MCF 10A (cell line): ENCODE results near the gene FBN1. TPM values are rescaled to one million over a fixed set of nuclear protein-coding genes. Genes with fewer than 3 reads are reported as not detected.

Source experiments
- BruUV-seq: library from RNA; stranded (reverse); fragments of 400-500 nt; replicated peaks from 2 replicates; lab custom pipeline; 2021; lab: Mats Ljungman, UMichigan
- CTCF ChIA-PET: fragments of 300-600 bp; sonication (Branson Sonifier 250); formaldehyde crosslinking; extraction: SDS; loops from one replicate; lab custom pipeline; 2021; ENCODE audit warnings: antibody characterized with exemption, inconsistent platforms; lab: Yijun Ruan, JAX
- POLR2A ChIA-PET: fragments of 300-600, 350-650 bp; sonication (Branson Sonifier 250); formaldehyde crosslinking; extraction: SDS; loops from one replicate; lab custom pipeline; 2020; ENCODE audit warnings: antibody characterized with exemption, inconsistent platforms; lab: Yijun Ruan, JAX
- DNase-seq: peaks from one replicate; pipeline ENCODE4 v3.0.0-alpha.2; 2018; ENCODE audit not compliant: unreplicated experiment
- H3K27ac Mint-ChIP-seq: one replicate; pipeline ENCODE4 v1.8.0; 2022; ENCODE audit warnings: mild to moderate bottlenecking, low read depth, mixed read lengths; ENCODE audit not compliant: unreplicated experiment
- H3K27me3 Mint-ChIP-seq: one replicate; pipeline ENCODE4 v1.8.0; 2022; ENCODE audit warnings: mixed read lengths; ENCODE audit not compliant: insufficient read depth, unreplicated experiment
- H3K36me3 Mint-ChIP-seq: one replicate; pipeline ENCODE4 v1.8.0; 2022; ENCODE audit warnings: mild to moderate bottlenecking, moderate library complexity, mixed read lengths; ENCODE audit not compliant: insufficient read depth, unreplicated experiment
- H3K4me1 Mint-ChIP-seq: one replicate; pipeline ENCODE4 v1.8.0; 2022; ENCODE audit warnings: mixed read lengths; ENCODE audit not compliant: insufficient read depth, unreplicated experiment
- H3K4me3 Mint-ChIP-seq: one replicate; pipeline ENCODE4 v1.8.0; 2022; ENCODE audit warnings: mild to moderate bottlenecking, moderate library complexity, mixed read lengths; ENCODE audit not compliant: unreplicated experiment
- H3K9me3 Mint-ChIP-seq: one replicate; pipeline ENCODE4 v1.8.0; 2022; ENCODE audit warnings: mixed read lengths; ENCODE audit not compliant: unreplicated experiment
- intact Hi-C: fragments of 100-400 bp; cut with micrococcal nuclease; formaldehyde crosslinking; loops from 2 replicates; pipeline ENCODE4 v1.14.1; 2022
- total RNA-seq: library from RNA; stranded (reverse); gene quantifications from 2 replicates; pipeline ENCODE4 v1.2.3, GENCODE V29; 2022
- TF ChIP-seq, protein P1 (sequence below): fragments of 200-600 bp; IDR thresholded peaks from one replicate; pipeline ENCODE4 v1.8.0; 2022; ENCODE audit warnings: antibody characterized with exemption, mild to moderate bottlenecking; ENCODE audit not compliant: unreplicated experiment

Gene FBN1
- total RNA-seq, 1 experiment from 2014 or later = 14.3 TPM

GRCh38 chr15:48522123-48522522, 123.4 kb downstream of the FBN1 start:
- Mint-ChIP-seq H3K36me3 (peaks cover 4% of the 10 kb centered on the region), H3K27me3 (no peaks in the 10 kb centered on the region), H3K9me3 (no peaks in the 10 kb centered on the region), H3K27ac (no peak overlapping the region), H3K4me3 (no peak overlapping the region), H3K4me1 (no peaks in the 10 kb centered on the region)
- ChIA-PET POLR2A (interaction anchor here (0.6 kb wide), 1 partner anchor 111 kb away, joined by 3 read pairs; no protein-coding TSS in a partner anchor), CTCF (no interaction called here)
- intact Hi-C loops = no loop called here
- TF ChIP-seq, protein P1, sequence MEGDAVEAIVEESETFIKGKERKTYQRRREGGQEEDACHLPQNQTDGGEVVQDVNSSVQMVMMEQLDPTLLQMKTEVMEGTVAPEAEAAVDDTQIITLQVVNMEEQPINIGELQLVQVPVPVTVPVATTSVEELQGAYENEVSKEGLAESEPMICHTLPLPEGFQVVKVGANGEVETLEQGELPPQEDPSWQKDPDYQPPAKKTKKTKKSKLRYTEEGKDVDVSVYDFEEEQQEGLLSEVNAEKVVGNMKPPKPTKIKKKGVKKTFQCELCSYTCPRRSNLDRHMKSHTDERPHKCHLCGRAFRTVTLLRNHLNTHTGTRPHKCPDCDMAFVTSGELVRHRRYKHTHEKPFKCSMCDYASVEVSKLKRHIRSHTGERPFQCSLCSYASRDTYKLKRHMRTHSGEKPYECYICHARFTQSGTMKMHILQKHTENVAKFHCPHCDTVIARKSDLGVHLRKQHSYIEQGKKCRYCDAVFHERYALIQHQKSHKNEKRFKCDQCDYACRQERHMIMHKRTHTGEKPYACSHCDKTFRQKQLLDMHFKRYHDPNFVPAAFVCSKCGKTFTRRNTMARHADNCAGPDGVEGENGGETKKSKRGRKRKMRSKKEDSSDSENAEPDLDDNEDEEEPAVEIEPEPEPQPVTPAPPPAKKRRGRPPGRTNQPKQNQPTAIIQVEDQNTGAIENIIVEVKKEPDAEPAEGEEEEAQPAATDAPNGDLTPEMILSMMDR = no peak
- no TSS peak for BruUV-seq
- no peak for DNase-seq

- Mint-ChIP-seq H3K36me3 (no peaks in the 10 kb centered on the region), H3K27ac (no peak overlapping the region), H3K27me3 (no peaks in the 10 kb centered on the region), H3K9me3 (no peaks in the 10 kb centered on the region), H3K4me3 (no peak overlapping the region), H3K4me1 (no peaks in the 10 kb centered on the region)
- BruUV-seq = no TSS peak
- CTCF ChIA-PET = interaction anchor here (0.6 to 1.3 kb wide), 5 partner anchors 29 to 809 kb away, joined by 3 to 7 read pairs (median 3); no protein-coding TSS in a partner anchor
- intact Hi-C loops = no loop called here
- POLR2A ChIA-PET = no interaction called here
- TF ChIP-seq, protein P1 = no peak
- DNase-seq = peak; percentile 1
Observed at GRCh38 chr15:48520376-48521155, 124.9 kb downstream of the FBN1 start.

- no peak for DNase-seq
- intact Hi-C loops = no loop called here
- CTCF ChIA-PET = interaction anchor here (1.2 to 1.4 kb wide), 2 partner anchors 9 to 158 kb away, joined by 4 to 6 read pairs; no protein-coding TSS in a partner anchor
- no peaks in the 10 kb centered on the region for H3K27me3 Mint-ChIP-seq
- no peaks in the 10 kb centered on the region for H3K4me1 Mint-ChIP-seq
- no peak overlapping the region for H3K4me3 Mint-ChIP-seq
- POLR2A ChIA-PET = no interaction called here
- H3K27ac Mint-ChIP-seq = no peak overlapping the region
- no peaks in the 10 kb centered on the region for H3K9me3 Mint-ChIP-seq
- BruUV-seq = no TSS peak
- H3K36me3 Mint-ChIP-seq = peaks cover 7% of the 10 kb centered on the region
- TF ChIP-seq, protein P1 = no peak
Observed at GRCh38 chr15:48516121-48516520, 129.4 kb downstream of the FBN1 start.

DNA sequence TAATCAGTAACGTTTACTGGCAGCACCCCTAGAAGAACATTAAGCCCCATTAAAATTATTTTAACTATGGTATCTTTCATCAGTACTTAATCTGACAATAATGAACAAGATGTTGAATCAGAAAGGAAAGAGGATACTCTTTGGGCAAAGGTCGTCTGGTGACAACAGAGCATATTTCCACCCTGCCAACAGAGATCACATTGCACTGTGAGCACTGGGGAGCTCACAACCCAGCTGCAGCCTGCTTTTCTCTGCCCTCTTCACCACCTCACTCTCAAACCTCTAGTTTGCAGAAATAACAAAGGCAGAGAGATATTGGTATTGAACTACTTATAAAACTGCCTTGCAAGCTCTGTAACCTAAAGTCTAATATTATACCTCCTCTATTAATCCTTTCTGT, 130.0 kb downstream of the FBN1 start:
- ChIA-PET CTCF (interaction anchor here (1.4 kb wide), 1 partner anchor 157 kb away, joined by 4 read pairs; no protein-coding TSS in a partner anchor), POLR2A (no interaction called here)
- no TSS peak for BruUV-seq
- TF ChIP-seq, protein P1 = no peak
- H3K27me3 Mint-ChIP-seq = no peaks in the 10 kb centered on the region
- no peak overlapping the region for H3K4me3 Mint-ChIP-seq
- H3K4me1 Mint-ChIP-seq = no peaks in the 10 kb centered on the region
- H3K9me3 Mint-ChIP-seq = no peaks in the 10 kb centered on the region
- H3K27ac Mint-ChIP-seq = no peak overlapping the region
- DNase-seq = no peak
- intact Hi-C loops = no loop called here
- H3K36me3 Mint-ChIP-seq = peaks cover 7% of the 10 kb centered on the region
